Chondrocyte (in vitro differentiated cells): ENCODE measurements around the gene ATG12. TPM values are rescaled to one million over a fixed set of nuclear protein-coding genes. Genes with fewer than 3 reads are reported as not detected.

Experiments used
- DNase-seq: peaks from one replicate; pipeline ENCODE4 v3.0.0; 2021; ENCODE audit warnings: mixed read lengths, low spot score
- H3K27ac Mint-ChIP-seq: one replicate; pipeline ENCODE4 v1.8.0; 2021; ENCODE audit warnings: mild to moderate bottlenecking, moderate library complexity, mixed read lengths; ENCODE audit not compliant: unreplicated experiment
- H3K27me3 Mint-ChIP-seq: 2 replicates; pipeline ENCODE4 v1.8.0; 2021; ENCODE audit warnings: low read depth, mixed read lengths
- H3K36me3 Mint-ChIP-seq: 2 replicates; pipeline ENCODE4 v1.8.0; 2021; ENCODE audit warnings: low read depth, mixed read lengths
- H3K4me1 Mint-ChIP-seq: 2 replicates; pipeline ENCODE4 v1.8.0; 2021; ENCODE audit warnings: low read depth, mild to moderate bottlenecking, mixed read lengths
- H3K4me3 Mint-ChIP-seq: one replicate; pipeline ENCODE4 v1.8.0; 2021; ENCODE audit warnings: mild to moderate bottlenecking, moderate library complexity, mixed read lengths; ENCODE audit not compliant: unreplicated experiment
- H3K9me3 Mint-ChIP-seq: 2 replicates; pipeline ENCODE4 v1.8.0; 2021; ENCODE audit warnings: low read depth, mixed read lengths
- total RNA-seq: library from RNA; stranded (reverse); gene quantifications from 3 replicates; pipeline ENCODE4 v1.2.1, GENCODE V29; 2021
- TF ChIP-seq, protein P1 (sequence below): fragments of 200-600 bp; sonication (generic); IDR thresholded peaks from 2 replicates; pipeline ENCODE4 v1.5.0; 2021; ENCODE audit warnings: antibody characterized with exemption, mild to moderate bottlenecking, moderate library complexity

ATG12 gene
- total RNA-seq, 1 donor from 2014 or later: 48.0 TPM

DNA sequence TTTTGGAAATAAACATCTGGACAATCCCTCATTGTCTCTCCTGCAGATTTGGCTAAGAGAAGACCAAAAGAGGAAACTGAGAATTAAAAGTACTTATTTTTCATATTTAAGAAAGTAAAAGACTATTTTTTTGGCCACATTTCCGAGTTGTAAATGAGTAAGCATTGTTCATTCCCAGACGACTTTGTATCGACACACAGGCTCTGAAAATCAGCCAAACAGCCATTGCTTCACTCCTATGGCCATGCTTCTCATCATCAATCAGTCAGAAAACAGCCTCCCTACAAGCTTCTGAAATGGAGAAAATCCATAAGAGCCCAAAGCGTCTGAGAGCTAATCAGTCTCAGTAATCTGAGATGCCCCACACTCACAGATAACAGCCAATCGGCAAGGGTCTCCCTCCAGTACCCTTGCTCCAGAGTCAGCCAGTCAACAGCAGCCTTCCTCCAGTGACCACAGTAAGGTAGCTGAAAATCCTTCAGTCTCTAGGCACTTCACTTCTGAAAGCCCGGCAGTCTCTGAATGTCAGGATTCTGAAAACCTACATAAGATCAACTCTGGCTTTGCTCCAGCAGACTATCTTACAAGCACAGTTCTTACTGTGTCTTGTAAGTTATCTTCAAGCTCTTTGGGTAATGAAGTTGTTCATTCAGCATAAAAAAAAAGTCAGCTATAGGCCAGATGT is 55.8 kb downstream of the ATG12 start:
- Mint-ChIP-seq H3K27ac (no peak overlapping the region), H3K4me1 (no peaks in the 10 kb centered on the region), H3K9me3 (peaks cover 4% of the 10 kb centered on the region), H3K36me3 (no peaks in the 10 kb centered on the region), H3K27me3 (peaks cover 20% of the 10 kb centered on the region), H3K4me3 (no peak overlapping the region)
- TF ChIP-seq, protein P1, sequence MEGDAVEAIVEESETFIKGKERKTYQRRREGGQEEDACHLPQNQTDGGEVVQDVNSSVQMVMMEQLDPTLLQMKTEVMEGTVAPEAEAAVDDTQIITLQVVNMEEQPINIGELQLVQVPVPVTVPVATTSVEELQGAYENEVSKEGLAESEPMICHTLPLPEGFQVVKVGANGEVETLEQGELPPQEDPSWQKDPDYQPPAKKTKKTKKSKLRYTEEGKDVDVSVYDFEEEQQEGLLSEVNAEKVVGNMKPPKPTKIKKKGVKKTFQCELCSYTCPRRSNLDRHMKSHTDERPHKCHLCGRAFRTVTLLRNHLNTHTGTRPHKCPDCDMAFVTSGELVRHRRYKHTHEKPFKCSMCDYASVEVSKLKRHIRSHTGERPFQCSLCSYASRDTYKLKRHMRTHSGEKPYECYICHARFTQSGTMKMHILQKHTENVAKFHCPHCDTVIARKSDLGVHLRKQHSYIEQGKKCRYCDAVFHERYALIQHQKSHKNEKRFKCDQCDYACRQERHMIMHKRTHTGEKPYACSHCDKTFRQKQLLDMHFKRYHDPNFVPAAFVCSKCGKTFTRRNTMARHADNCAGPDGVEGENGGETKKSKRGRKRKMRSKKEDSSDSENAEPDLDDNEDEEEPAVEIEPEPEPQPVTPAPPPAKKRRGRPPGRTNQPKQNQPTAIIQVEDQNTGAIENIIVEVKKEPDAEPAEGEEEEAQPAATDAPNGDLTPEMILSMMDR: no peak
- no peak for DNase-seq

DNA sequence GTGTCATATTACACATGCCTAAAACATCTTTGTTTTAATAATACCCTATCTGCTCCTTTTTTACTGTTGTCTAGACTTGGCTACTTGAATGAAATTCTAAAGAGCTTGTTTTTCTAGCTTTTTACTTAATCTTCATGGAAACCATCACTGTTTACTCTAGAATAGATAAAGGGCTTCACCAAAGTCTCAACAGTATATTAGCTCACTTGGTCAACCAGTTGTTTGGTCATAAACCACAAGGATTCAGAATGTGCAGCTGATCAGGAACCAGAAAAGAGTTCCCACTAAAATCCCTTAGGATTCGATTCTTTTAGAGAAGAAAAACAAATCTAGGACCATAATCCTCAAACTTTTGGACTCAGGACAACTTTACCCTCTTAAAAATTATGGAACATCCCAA is 62.9 kb downstream of the ATG12 start:
- Mint-ChIP-seq H3K4me1 (peaks cover 3% of the 10 kb centered on the region), H3K27me3 (no peaks in the 10 kb centered on the region)
- no peak for DNase-seq

More for the DNA sequence above, 62.9 kb downstream of the ATG12 start:
- H3K4me3 Mint-ChIP-seq: no peak overlapping the region
- TF ChIP-seq, protein P1: no peak
- no peak overlapping the region for H3K27ac Mint-ChIP-seq
- H3K9me3 Mint-ChIP-seq: no peaks in the 10 kb centered on the region
- no peaks in the 10 kb centered on the region for H3K36me3 Mint-ChIP-seq

Other genes with a start within 250 kb of the ATG12 start
- 3.2 to 4.7 TPM (median 4.0 TPM) in 3 replicates for gene TICAM2, start 239.1 kb downstream of the ATG12 start, total RNA-seq
- 122 to 146 TPM (median 132 TPM) in 3 replicates for gene TMED7, start 215.5 kb downstream of the ATG12 start, total RNA-seq
- 2.8 to 7.1 TPM (median 3.3 TPM) in 3 replicates for gene CDO1, start 24.9 kb downstream of the ATG12 start, total RNA-seq
- 105 to 133 TPM (median 124 TPM) in 3 replicates for gene AP3S1, start 370 bp upstream of the ATG12 start, total RNA-seq
- gene LVRN, start 120.9 kb upstream of the ATG12 start, total RNA-seq: 0.19 to 0.62 TPM (median 0.46 TPM) in 3 replicates
- gene ARL14EPL, start 190.9 kb upstream of the ATG12 start, total RNA-seq: not detected in 3 replicates
- gene COMMD10, start 243.5 kb upstream of the ATG12 start, total RNA-seq: 18.0 to 23.0 TPM (median 18.6 TPM) in 3 replicates